ENCODE measurements around the gene CLASRP. TPM values are rescaled to one million over a fixed set of nuclear protein-coding genes. Genes with fewer than 3 reads are reported as not detected.

CLASRP gene
- 30.7 and 39.0 TPM in 2 replicates for polyA plus RNA-seq (2011; rRNA removed)
- 38.3 and 40.7 TPM in 2 replicates for polyA plus RNA-seq (2012; cell fraction: cytosol; rRNA removed)
- 229 and 279 TPM in 2 replicates for polyA plus RNA-seq (2012; cell fraction: nucleus; rRNA removed)
- 74.8 to 93.7 TPM (median 86.4 TPM) in 3 replicates for polyA plus RNA-seq (2017; fragmentation: RNase III; extraction: RNeasy Plus Mini Kit Qiagen cat#74134 plus additional on column Dnase treatment)
- polyA minus RNA-seq (2011; rRNA and poly(A)+ RNA removed), result 36.0 and 38.2 TPM in 2 replicates

GRCh38 chr19:45038931-45039893, at the start of gene CLASRP:
Gene CLASRP (plus strand): TSS chr19:45039045. CDS start chr19:45040213, 1,168 bp downstream.
- FAIRE-seq (peak; percentile 76), ATAC-seq (peak; percentile 99), DNase-seq (ENCODE audit: low read depth in 1 of 2, low spot score in 1 of 2) (peak; percentile 90 to 92)
- 2% methylated on average over 59 of the region's 62 CpGs for WGBS (ENCODE audit: missing lambda C conversion rate)
- peak within 1 kb of the TSS; percentile 85 for H3K4me2 ChIP-seq
- CTCF ChIA-PET, result interaction anchor here (0.6 to 10.8 kb wide), 20 partner anchors 10 to 468 kb away, joined by 3 to 152 read pairs (median 3); no protein-coding TSS in a partner anchor
- H3K4me3 ChIP-seq, result peak within 1 kb of the TSS; percentile 72
- H3K9me3 ChIP-seq, result no peaks in the 10 kb centered on the region
- peaks cover 11% of the 10 kb centered on the region for H3K4me1 ChIP-seq
- POLR2A ChIA-PET, result interaction anchor here (0.6 to 2.3 kb wide), 27 partner anchors 10 to 544 kb away, joined by 3 to 27 read pairs (median 4); partner anchors contain the start of genes APOE, CLPTM1, GEMIN7 and PPP1R37
- H3K27ac ChIP-seq, result peak within 1 kb of the TSS; percentile 85 to 90
- no peak for TF ChIP-seq HMGXB4 (CRISPR knock-in tag; IDR thresholded peaks at IDR 0.05; ENCODE audit: borderline replicate concordance)
- TF ChIP-seq POLR2A (IDR thresholded peaks at IDR 0.05; ENCODE audit: low read length), result peak; percentile 92
- no peak for TF ChIP-seq HEYL (CRISPR knock-in tag; IDR thresholded peaks at IDR 0.05)
- peak; percentile 98 for TF ChIP-seq PHF8 (IDR thresholded peaks at IDR 0.05; ENCODE audit: borderline replicate concordance, low read depth)
- no peak for TF ChIP-seq ZC3H11A (IDR thresholded peaks at IDR 0.05)
- peak; percentile 57; the same call in 1 of the 2 replicates for TF ChIP-seq E2F6 (IDR thresholded peaks at IDR 0.05; ENCODE audit: borderline replicate concordance, low read depth)
- peak; percentile 41; the same call in 1 of the 2 replicates for TF ChIP-seq MYC (IDR thresholded peaks at IDR 0.05; ENCODE audit: borderline replicate concordance, low read length)
- TF ChIP-seq FOSL2 (IDR thresholded peaks at IDR 0.05), result no peak
- no peak for TF ChIP-seq FOSL2 (CRISPR knock-in tag; IDR thresholded peaks at IDR 0.05)
- TF ChIP-seq KDM5A (IDR thresholded peaks at IDR 0.05), result 0 out of 2 replicates have a peak, but pooled peaks have one; percentile 50
- no peak for TF ChIP-seq CBX2 (IDR thresholded peaks at IDR 0.05; ENCODE audit: borderline replicate concordance, low read depth)
- no peak for TF ChIP-seq CTCF (IDR thresholded peaks at IDR 0.05)
- TF ChIP-seq HOXB13 (CRISPR knock-in tag; IDR thresholded peaks at IDR 0.05; ENCODE audit: low read depth), result no peak
- no peak for TF ChIP-seq FOSB (CRISPR knock-in tag; IDR thresholded peaks at IDR 0.05)
- TF ChIP-seq POLR2AphosphoS2 (conservative IDR thresholded peaks at IDR 0.05; ENCODE audit: low read length), result no peak
- no peak for TF ChIP-seq FOXS1 (CRISPR knock-in tag; IDR thresholded peaks at IDR 0.05)
- TF ChIP-seq CEBPB (IDR thresholded peaks at IDR 0.05), result no peak
- no peak for TF ChIP-seq NR3C1 (IDR thresholded peaks at IDR 0.05)
- no peak for TF ChIP-seq JUNB (IDR thresholded peaks at IDR 0.05)
- no peak for TF ChIP-seq ZSCAN20 (CRISPR knock-in tag; IDR thresholded peaks at IDR 0.05)
- peak; percentile 85; the same call in 2 of the 3 replicates for TF ChIP-seq BCL3 (IDR thresholded peaks at IDR 0.05)
- TF ChIP-seq GATA3 (IDR thresholded peaks at IDR 0.05; ENCODE audit: borderline replicate concordance), result peak; percentile 42; the same call in 1 of the 2 replicates
- no peak for TF ChIP-seq HES2 (IDR thresholded peaks at IDR 0.05)
- no peak for TF ChIP-seq CBX8 (IDR thresholded peaks at IDR 0.05)
- TF ChIP-seq ELK1 (IDR thresholded peaks at IDR 0.05; ENCODE audit: low read depth, low read length), result no peak
- TF ChIP-seq EP300 (IDR thresholded peaks at IDR 0.05), result no peak
- TF ChIP-seq JUN (IDR thresholded peaks at IDR 0.05), result peak; percentile 85 to 98
- no peak for TF ChIP-seq SMC3 (IDR thresholded peaks at IDR 0.05)
- no peak for TF ChIP-seq EHF (CRISPR knock-in tag; IDR thresholded peaks at IDR 0.05)
- TF ChIP-seq KDM1A (IDR thresholded peaks at IDR 0.05; ENCODE audit: low read depth), result no peak
- TF ChIP-seq PBX3 (IDR thresholded peaks at IDR 0.05), result peak; percentile 74
- no peak for TF ChIP-seq RCOR1 (IDR thresholded peaks at IDR 0.05; ENCODE audit: low read depth, low read length)
- TF ChIP-seq HDAC2 (IDR thresholded peaks at IDR 0.05), result no peak

Data from A549 (cell line).